ENCODE results near the gene NEK3. TPM values are rescaled to one million over a fixed set of nuclear protein-coding genes. Genes with fewer than 3 reads are reported as not detected.
"Not testable (repeated sequence)": the region's sequence is repeated elsewhere in the genome, so short reads cannot be mapped to it uniquely, and the experiment has no call there.

The NEK3 gene
- total RNA-seq = 9.6 and 11.9 TPM in 2 replicates

- peak; percentile 47 for DNase-seq (ENCODE audit: low read depth)
Measured at GRCh38 chr13:52159159-52159982, at the start of gene NEK3. Gene NEK3 (minus strand): TSS chr13:52159597. CDS start chr13:52156191, 3,406 bp downstream.

GRCh38 chr13:52208384-52208783 is 49.0 kb upstream of the NEK3 start:
- not testable (repeated sequence) for DNase-seq (ENCODE audit: low read depth)

GRCh38 chr13:52207896-52208295 is 48.5 kb upstream of the NEK3 start:
- not testable (repeated sequence) for DNase-seq (ENCODE audit: low read depth)

- DNase-seq (ENCODE audit: low read depth) = not testable (repeated sequence)
Measured at GRCh38 chr13:52207337-52207736, 47.9 kb upstream of the NEK3 start.

- DNase-seq (ENCODE audit: low read depth) = not testable (repeated sequence)
Measured at GRCh38 chr13:52204546-52204945, 45.1 kb upstream of the NEK3 start.

GRCh38 chr13:52203864-52204263 is 44.5 kb upstream of the NEK3 start:
- peak; percentile 77 for DNase-seq (ENCODE audit: low read depth)

GRCh38 chr13:52202506-52202905 is 43.1 kb upstream of the NEK3 start:
- DNase-seq (ENCODE audit: low read depth) = not testable (repeated sequence)

- peak; percentile 61 for DNase-seq (ENCODE audit: low read depth)
Measured at GRCh38 chr13:52201439-52202193, 42.2 kb upstream of the NEK3 start.

GRCh38 chr13:52195401-52195837 is 36.0 kb upstream of the NEK3 start:
- DNase-seq (ENCODE audit: low read depth) = peak; percentile 67

GRCh38 chr13:52194184-52194868 is 34.9 kb upstream of the NEK3 start:
- DNase-seq (ENCODE audit: low read depth) = peak; percentile 56

GRCh38 chr13:52193587-52194183 is 34.3 kb upstream of the NEK3 start:
- peak; percentile 11 for DNase-seq (ENCODE audit: low read depth)

- not testable (repeated sequence) for DNase-seq (ENCODE audit: low read depth)
Measured at GRCh38 chr13:52187424-52188187, 28.2 kb upstream of the NEK3 start.

GRCh38 chr13:52187029-52187423 is 27.6 kb upstream of the NEK3 start:
- no peak for DNase-seq (ENCODE audit: low read depth)

GRCh38 chr13:52181316-52181954 is 22.0 kb upstream of the NEK3 start:
- DNase-seq (ENCODE audit: low read depth) = peak; percentile 65

GRCh38 chr13:52179925-52180324 is 20.5 kb upstream of the NEK3 start:
- DNase-seq (ENCODE audit: low read depth) = no peak

GRCh38 chr13:52177276-52177675 is 17.9 kb upstream of the NEK3 start:
- DNase-seq (ENCODE audit: low read depth) = no peak

GRCh38 chr13:52173970-52174369 is 14.6 kb upstream of the NEK3 start:
- not testable (repeated sequence) for DNase-seq (ENCODE audit: low read depth)

GRCh38 chr13:52173373-52173772 is 14.0 kb upstream of the NEK3 start:
- DNase-seq (ENCODE audit: low read depth) = no peak

- not testable (repeated sequence) for DNase-seq (ENCODE audit: low read depth)
Measured at GRCh38 chr13:52171686-52172085, 12.3 kb upstream of the NEK3 start.

GRCh38 chr13:52170828-52171391 is 11.5 kb upstream of the NEK3 start:
- DNase-seq (ENCODE audit: low read depth) = peak; percentile 34

All from renal cortical epithelial cell (primary cell).